ENCODE data around the gene DENND2D.

GRCh38 chr1:111184663-111185062 is 15.8 kb downstream of the DENND2D start:
- TF ChIP-seq CTCF (IDR thresholded peaks at IDR 0.05) (no peak), POLR2A (IDR thresholded peaks at IDR 0.05) (no peak)
